IMR-90 (cell line): ENCODE data around the gene CARD18. TPM values are rescaled to one million over a fixed set of nuclear protein-coding genes. Genes with fewer than 3 reads are reported as not detected.

Experiments used
- ATAC-seq: fragments of 200-7000 bp; cut with Tn5 transposase; 2 replicates; pipeline ENCODE4 v1.9.1; 2020; ENCODE audit warnings: low read depth, mild to moderate bottlenecking, moderate library complexity
- BruUV-seq: library from RNA; stranded (reverse); fragments of 400-500 nt; replicated peaks from 2 replicates; lab custom pipeline; 2021; lab: Mats Ljungman, UMichigan
- CTCF ChIA-PET: fragments of 300-600 bp; formaldehyde crosslinking; extraction: SDS; loops from one replicate; lab custom pipeline; 2021; ENCODE audit warnings: antibody characterized with exemption; lab: Yijun Ruan, JAX
- POLR2A ChIA-PET: fragments of 300-600 bp; sonication (Branson Sonifier 250); formaldehyde crosslinking; loops from one replicate; lab custom pipeline; 2022; ENCODE audit warnings: antibody characterized with exemption; ENCODE audit not compliant: unreplicated experiment; lab: Charles Lee
- DNase-seq: peaks from one replicate; pipeline ENCODE4 v3.0.0; 2013
- H2AFZ ChIP-seq: replicated peaks from 2 replicates; pipeline ENCODE3; 2013; ENCODE audit warnings: low read length, mild to moderate bottlenecking; ENCODE audit not compliant: poor library complexity
- H2AK5ac ChIP-seq: 2 replicates; pipeline ENCODE4 v1.6.1; 2013; ENCODE audit warnings: low read depth, low read length, inconsistent platforms
- H2AK9ac ChIP-seq: replicated peaks from 2 replicates; pipeline ENCODE3; 2013; ENCODE audit warnings: mild to moderate bottlenecking, low read depth, low read length, moderate library complexity; ENCODE audit not compliant: poor library complexity
- H2BK120ac ChIP-seq: 2 replicates; pipeline ENCODE4 v1.6.1; 2013; ENCODE audit warnings: low read depth, low read length, inconsistent platforms
- H2BK15ac ChIP-seq: 3 replicates; pipeline ENCODE4 v1.6.1; 2013; ENCODE audit warnings: low read depth, low read length, inconsistent platforms
- H2BK20ac ChIP-seq: 2 replicates; pipeline ENCODE4 v1.6.1; 2013; ENCODE audit warnings: low read depth, mild to moderate bottlenecking, inconsistent platforms, low read length, moderate library complexity
- H2BK5ac ChIP-seq: 2 replicates; pipeline ENCODE4 v1.6.1; 2013; ENCODE audit warnings: mild to moderate bottlenecking, low read depth, low read length, inconsistent platforms; ENCODE audit not compliant: poor library complexity, severe bottlenecking
- H3K14ac ChIP-seq: replicated peaks from 2 replicates; pipeline ENCODE4 v1.6.1; 2013; ENCODE audit warnings: low read depth, low read length, inconsistent platforms
- H3K18ac ChIP-seq: 2 replicates; pipeline ENCODE4 v1.6.1; 2013; ENCODE audit warnings: low read depth, low read length, control low read depth
- H3K23ac ChIP-seq: 2 replicates; pipeline ENCODE4 v1.6.1; 2013; ENCODE audit warnings: low read depth, low read length, inconsistent platforms
- H3K27ac ChIP-seq: 2 replicates; pipeline ENCODE4 v1.5.1; 2013; ENCODE audit warnings: mild to moderate bottlenecking, control low read depth, low read length; ENCODE audit not compliant: insufficient read depth
- H3K27me3 ChIP-seq: 2 replicates; pipeline ENCODE4 v1.6.1; 2013; ENCODE audit warnings: low read length; ENCODE audit not compliant: control insufficient read depth, insufficient read depth
- H3K36me3 ChIP-seq: 2 replicates; pipeline ENCODE4 v1.6.1; 2013; ENCODE audit warnings: low read length, mixed read lengths; ENCODE audit not compliant: control insufficient read depth, insufficient read depth
- H3K4ac ChIP-seq: 2 replicates; pipeline ENCODE4 v1.6.1; 2013; ENCODE audit warnings: low read depth, low read length, inconsistent platforms
- H3K4me1 ChIP-seq: 2 replicates; pipeline ENCODE4 v1.6.1; 2013; ENCODE audit warnings: low read length, mixed read lengths; ENCODE audit not compliant: control insufficient read depth, insufficient read depth
- H3K4me2 ChIP-seq: 2 replicates; pipeline ENCODE4 v1.6.1; 2013; ENCODE audit warnings: low read depth, mild to moderate bottlenecking, control low read depth, low read length, moderate library complexity
- H3K4me3 ChIP-seq: 2 replicates; pipeline ENCODE4 v1.5.1; 2013; ENCODE audit warnings: low read depth, mild to moderate bottlenecking, control low read depth, low read length, moderate library complexity; ENCODE audit not compliant: insufficient read depth
- H3K56ac ChIP-seq: 2 replicates; pipeline ENCODE4 v1.6.1; 2013; ENCODE audit warnings: low read length, inconsistent platforms; ENCODE audit not compliant: insufficient read depth; ENCODE audit errors: extremely low read depth
- H3K79me1 ChIP-seq, 2 experiments: 2 replicates each; pipeline ENCODE4 v1.6.1; 2013; ENCODE audit warnings: low read length in 2 of 2, inconsistent platforms in 1 of 2, low read depth in 1 of 2
- H3K9ac ChIP-seq: 2 replicates; pipeline ENCODE4 v1.6.1; 2013; ENCODE audit warnings: low read depth, low read length, control low read depth
- H3K9me1 ChIP-seq: 2 replicates; pipeline ENCODE4 v1.6.1; 2013; ENCODE audit warnings: low read length, inconsistent platforms; ENCODE audit not compliant: insufficient read depth
- H3K9me3 ChIP-seq: 2 replicates; pipeline ENCODE4 v1.6.1; 2013; ENCODE audit warnings: low read length; ENCODE audit not compliant: control insufficient read depth, insufficient read depth
- H4K20me1 ChIP-seq: 2 replicates; pipeline ENCODE4 v1.6.1; 2013; ENCODE audit warnings: low read length, inconsistent platforms; ENCODE audit not compliant: insufficient read depth
- H4K5ac ChIP-seq: 2 replicates; pipeline ENCODE4 v1.6.1; 2013; ENCODE audit warnings: mild to moderate bottlenecking, low read depth, low read length, control low read depth
- H4K8ac ChIP-seq, 2 experiments: 2 replicates each; pipeline ENCODE4 v1.6.1; 2013; ENCODE audit warnings: low read depth in 2 of 2, low read length in 2 of 2, control low read depth in 1 of 2, inconsistent platforms in 1 of 2
- H4K91ac ChIP-seq: 2 replicates; pipeline ENCODE4 v1.6.1; 2013; ENCODE audit warnings: low read depth, low read length, inconsistent platforms; ENCODE audit not compliant: insufficient read depth
- BHLHE40 ChIP-seq: fragments of 150-350 bp; IDR thresholded peaks from 2 replicates; pipeline ENCODE4 v1.6.1; 2016; ENCODE audit warnings: mild to moderate bottlenecking, low read depth, low read length
- CEBPB ChIP-seq: IDR thresholded peaks from 2 replicates; pipeline ENCODE4 v1.6.1; 2012; ENCODE audit warnings: low read depth, low read length, improper control_type of control experiment
- CHD1 ChIP-seq: IDR thresholded peaks from 2 replicates; pipeline ENCODE4 v1.6.1; 2012; ENCODE audit warnings: low read depth, low read length, improper control_type of control experiment
- FOS ChIP-seq: fragments of 150-350 bp; IDR thresholded peaks from 2 replicates; pipeline ENCODE4 v1.6.1; 2016; ENCODE audit warnings: low read depth, low read length
- MAFK ChIP-seq: IDR thresholded peaks from 2 replicates; pipeline ENCODE4 v1.6.1; 2012; ENCODE audit warnings: low read depth, low read length, improper control_type of control experiment
- MAZ ChIP-seq: IDR thresholded peaks from 2 replicates; pipeline ENCODE4 v1.6.1; 2012; ENCODE audit warnings: low read depth, mild to moderate bottlenecking, low read length, improper control_type of control experiment, moderate library complexity, borderline replicate concordance
- MXI1 ChIP-seq: IDR thresholded peaks from 2 replicates; pipeline ENCODE4 v1.6.1; 2012; ENCODE audit warnings: low read depth, mild to moderate bottlenecking, low read length, moderate library complexity, borderline replicate concordance
- NFE2L2 ChIP-seq: fragments of 150-350 bp; IDR thresholded peaks from 2 replicates; pipeline ENCODE4 v1.6.1; 2016; ENCODE audit warnings: low read depth, mild to moderate bottlenecking, low read length
- POLR2A ChIP-seq: IDR thresholded peaks from 2 replicates; pipeline ENCODE4 v1.6.1; 2012; ENCODE audit warnings: mild to moderate bottlenecking, low read depth, low read length
- RAD21 ChIP-seq: IDR thresholded peaks from 2 replicates; pipeline ENCODE4 v1.6.1; 2012; ENCODE audit warnings: low read length, improper control_type of control experiment
- RCOR1 ChIP-seq: IDR thresholded peaks from 2 replicates; pipeline ENCODE4 v1.6.1; 2012; ENCODE audit warnings: mild to moderate bottlenecking, low read length, improper control_type of control experiment; ENCODE audit not compliant: insufficient replicate concordance
- RFX5 ChIP-seq: IDR thresholded peaks from 2 replicates; pipeline ENCODE4 v1.8.0; 2012; ENCODE audit warnings: low read depth, mild to moderate bottlenecking, low read length, moderate library complexity
- SMC3 ChIP-seq: fragments of 150-350 bp; IDR thresholded peaks from 2 replicates; pipeline ENCODE4 v1.6.1; 2016; ENCODE audit warnings: low read depth, mild to moderate bottlenecking, antibody characterized with exemption, low read length, moderate library complexity
- WGBS, 2 experiments: methylation state at CpG; one replicate each; pipeline versions ENCODE4 v1.1.5 to v1.1.7; 2013; ENCODE audit warnings: missing lambda C conversion rate in 2 of 2; ENCODE audit not compliant: insufficient read length in 1 of 2; ENCODE audit errors: extremely low coverage in 2 of 2; 5-methylcytosine and 5-hydroxymethylcytosine counted together
- dilution Hi-C: fragments of 300-500 bp; cut with HindIII; formaldehyde crosslinking; loops from one replicate; pipeline ENCODE4 v1.14.3; 2018; ENCODE audit warnings: low sequenced_read_pairs; ENCODE audit not compliant: unreplicated experiment
- in situ Hi-C: fragments of 300-500 bp; cut with MboI; formaldehyde crosslinking; loops from 3 replicates; pipeline ENCODE4 v1.14.3; 2019; ENCODE audit warnings: low sequenced_read_pairs, inconsistent platforms, mixed read lengths
- intact Hi-C: fragments of 100-400 bp; cut with micrococcal nuclease; formaldehyde crosslinking; loops from 2 replicates; pipeline ENCODE4 v1.10.0; 2022
- polyA plus RNA-seq, 3 experiments: library from polyadenylated mRNA; depleted of rRNA; stranded (reverse); fragments of >200 nt; gene quantifications; 2 replicates each; pipeline ENCODE4 v1.2.3, GENCODE V29; 2012; ENCODE audit warnings: low replicate concordance in 1 of 3
- total RNA-seq: library from RNA; depleted of rRNA; stranded (reverse); fragments of >200 nt; gene quantifications from 2 replicates; pipeline ENCODE4 v1.2.3, GENCODE V29; 2012
- TF ChIP-seq, protein P1 (sequence below): conservative IDR thresholded peaks from 2 replicates; pipeline ENCODE4 v1.5.1; 2012; ENCODE audit warnings: mild to moderate bottlenecking, low read depth, low read length, improper control_type of control experiment
- TF ChIP-seq, protein P2 (sequence below): fragments of 150-350 bp; IDR thresholded peaks from 2 replicates; pipeline ENCODE4 v1.6.1; 2016; ENCODE audit warnings: low read depth, mild to moderate bottlenecking, low read length, moderate library complexity, borderline replicate concordance
- TF ChIP-seq, protein P3 (sequence below): fragments of 150-350 bp; IDR thresholded peaks from 2 replicates; pipeline ENCODE4 v1.6.1; 2017; ENCODE audit warnings: mild to moderate bottlenecking, antibody characterized with exemption, low read length, low read depth

CARD18 gene
- total and polyA plus RNA-seq, 2 of the 4 experiments (the other 2 are of a cell fraction): not detected

DNA sequence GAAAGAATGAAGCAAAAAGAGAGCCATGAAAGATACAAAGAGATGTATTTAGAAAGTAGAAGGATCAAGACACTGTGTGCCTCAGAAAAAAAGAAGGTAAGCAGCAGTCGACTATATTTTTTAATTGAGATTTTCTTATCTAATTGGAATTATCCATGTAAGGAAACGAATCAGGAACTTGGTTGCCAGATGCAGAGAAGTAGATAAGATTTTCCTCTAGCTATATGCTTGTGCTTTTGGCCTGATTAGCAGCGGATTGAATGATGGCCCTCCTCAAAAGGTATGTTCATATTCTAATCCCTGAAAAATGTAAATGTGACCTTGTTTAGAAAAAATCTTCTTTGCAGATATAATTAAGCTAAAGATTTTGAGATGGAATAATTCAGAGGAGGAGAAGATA lies 43.9 kb upstream of the CARD18 start:
- Histone ChIP-seq H3K9me3 (no peaks in the 10 kb centered on the region), H2BK5ac (no peak overlapping the region), H4K5ac (no peak overlapping the region), H2AFZ (no peak overlapping the region), H3K56ac (no peak overlapping the region), H3K4me1 (peaks cover 2% of the 10 kb centered on the region; the same call in 1 of the 2 replicates), H3K14ac (no peak overlapping the region), H3K4ac (no peak overlapping the region), H3K27me3 (no peaks in the 10 kb centered on the region), H2BK15ac (no peak overlapping the region), H3K23ac (no peak overlapping the region), H3K9ac (no peak overlapping the region), H2AK5ac (no peak overlapping the region), H3K79me1 (no peaks in the 10 kb centered on the region), H3K9me1 (no peaks in the 10 kb centered on the region; the same call in 1 of the 2 replicates), H2AK9ac (no peak overlapping the region), H3K36me3 (no peaks in the 10 kb centered on the region), H3K27ac (no peak overlapping the region), H3K4me3 (no peak overlapping the region), H4K91ac (no peak overlapping the region), H2BK120ac (no peak overlapping the region), H3K4me2 (no peak overlapping the region), H3K18ac (no peak overlapping the region), H2BK20ac (no peak overlapping the region), H4K8ac (no peak overlapping the region), H4K20me1 (no peaks in the 10 kb centered on the region)
- TF ChIP-seq POLR2A: no peak
- no peak for TF ChIP-seq CEBPB
- TF ChIP-seq, protein P1, sequence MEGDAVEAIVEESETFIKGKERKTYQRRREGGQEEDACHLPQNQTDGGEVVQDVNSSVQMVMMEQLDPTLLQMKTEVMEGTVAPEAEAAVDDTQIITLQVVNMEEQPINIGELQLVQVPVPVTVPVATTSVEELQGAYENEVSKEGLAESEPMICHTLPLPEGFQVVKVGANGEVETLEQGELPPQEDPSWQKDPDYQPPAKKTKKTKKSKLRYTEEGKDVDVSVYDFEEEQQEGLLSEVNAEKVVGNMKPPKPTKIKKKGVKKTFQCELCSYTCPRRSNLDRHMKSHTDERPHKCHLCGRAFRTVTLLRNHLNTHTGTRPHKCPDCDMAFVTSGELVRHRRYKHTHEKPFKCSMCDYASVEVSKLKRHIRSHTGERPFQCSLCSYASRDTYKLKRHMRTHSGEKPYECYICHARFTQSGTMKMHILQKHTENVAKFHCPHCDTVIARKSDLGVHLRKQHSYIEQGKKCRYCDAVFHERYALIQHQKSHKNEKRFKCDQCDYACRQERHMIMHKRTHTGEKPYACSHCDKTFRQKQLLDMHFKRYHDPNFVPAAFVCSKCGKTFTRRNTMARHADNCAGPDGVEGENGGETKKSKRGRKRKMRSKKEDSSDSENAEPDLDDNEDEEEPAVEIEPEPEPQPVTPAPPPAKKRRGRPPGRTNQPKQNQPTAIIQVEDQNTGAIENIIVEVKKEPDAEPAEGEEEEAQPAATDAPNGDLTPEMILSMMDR: no peak
- TF ChIP-seq BHLHE40: no peak
- TF ChIP-seq, protein P2, sequence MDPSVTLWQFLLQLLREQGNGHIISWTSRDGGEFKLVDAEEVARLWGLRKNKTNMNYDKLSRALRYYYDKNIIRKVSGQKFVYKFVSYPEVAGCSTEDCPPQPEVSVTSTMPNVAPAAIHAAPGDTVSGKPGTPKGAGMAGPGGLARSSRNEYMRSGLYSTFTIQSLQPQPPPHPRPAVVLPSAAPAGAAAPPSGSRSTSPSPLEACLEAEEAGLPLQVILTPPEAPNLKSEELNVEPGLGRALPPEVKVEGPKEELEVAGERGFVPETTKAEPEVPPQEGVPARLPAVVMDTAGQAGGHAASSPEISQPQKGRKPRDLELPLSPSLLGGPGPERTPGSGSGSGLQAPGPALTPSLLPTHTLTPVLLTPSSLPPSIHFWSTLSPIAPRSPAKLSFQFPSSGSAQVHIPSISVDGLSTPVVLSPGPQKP: no peak
- no peak for TF ChIP-seq RAD21
- no peak for TF ChIP-seq CHD1
- TF ChIP-seq MAFK: no peak
- no peak for TF ChIP-seq MXI1
- no peak for TF ChIP-seq SMC3
- TF ChIP-seq NFE2L2: no peak
- no peak for TF ChIP-seq RFX5
- TF ChIP-seq, protein P3, sequence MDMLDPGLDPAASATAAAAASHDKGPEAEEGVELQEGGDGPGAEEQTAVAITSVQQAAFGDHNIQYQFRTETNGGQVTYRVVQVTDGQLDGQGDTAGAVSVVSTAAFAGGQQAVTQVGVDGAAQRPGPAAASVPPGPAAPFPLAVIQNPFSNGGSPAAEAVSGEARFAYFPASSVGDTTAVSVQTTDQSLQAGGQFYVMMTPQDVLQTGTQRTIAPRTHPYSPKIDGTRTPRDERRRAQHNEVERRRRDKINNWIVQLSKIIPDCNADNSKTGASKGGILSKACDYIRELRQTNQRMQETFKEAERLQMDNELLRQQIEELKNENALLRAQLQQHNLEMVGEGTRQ: no peak
- no peak for TF ChIP-seq MAZ
- TF ChIP-seq FOS: no peak
- TF ChIP-seq RCOR1: no peak
- DNase-seq (no peak), ATAC-seq (no peak)
- WGBS, 2 experiments: no CpG with 5 or more reads among the region's 3 CpGs
- ChIA-PET POLR2A (no interaction called here), CTCF (no interaction called here)
- in situ Hi-C loops (no loop called here), intact Hi-C loops (no loop called here), dilution Hi-C loops (no loop called here)
- no TSS peak for BruUV-seq
